ENCODE results near the gene TMC8.

TMC8 gene

DNA sequence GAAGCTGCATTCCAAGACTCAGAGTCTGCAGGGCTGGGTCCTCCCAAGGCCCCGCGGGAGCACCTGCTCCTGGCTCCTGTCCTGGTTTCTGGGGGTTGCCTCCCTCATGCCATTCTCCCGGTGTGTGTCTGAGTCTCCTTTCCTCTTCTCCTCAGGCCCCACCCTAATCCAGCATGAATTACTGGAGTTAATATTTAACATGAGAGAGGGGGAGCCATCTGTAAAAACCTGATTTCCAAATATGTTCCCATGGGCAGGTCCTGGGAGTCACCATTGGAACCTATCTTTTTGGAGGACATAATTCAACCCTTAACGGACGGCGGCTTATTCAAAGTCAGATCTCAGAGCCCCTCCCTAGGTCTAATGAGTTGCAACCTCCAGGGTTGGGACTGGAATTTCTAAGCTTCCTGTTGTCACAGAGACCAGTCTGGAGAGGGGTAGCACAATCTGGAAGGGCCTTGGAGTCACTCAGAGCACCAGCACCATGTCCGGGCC is 21.0 kb downstream of the TMC8 start:
- Histone ChIP-seq H3K4me3 (ENCODE audit: low read length, poor library complexity, severe bottlenecking) (no peak overlapping the region), H3K27me3 (ENCODE audit: insufficient read depth, low read length, poor library complexity, severe bottlenecking) (no peaks in the 10 kb centered on the region), H3K79me2 (ENCODE audit: insufficient read depth, low read length) (no peaks in the 10 kb centered on the region), H3K9me3 (ENCODE audit: insufficient read depth, low read depth, low read length) (no peaks in the 10 kb centered on the region), H3K4me2 (ENCODE audit: low read depth, low read length, poor library complexity, severe bottlenecking) (no peak overlapping the region), H3F3A (ENCODE audit: low read depth) (no peaks in the 10 kb centered on the region), H3K9ac (ENCODE audit: low read depth, low read length, poor library complexity, severe bottlenecking) (no peak overlapping the region), H3K36me3 (ENCODE audit: insufficient read depth, low read length) (no peaks in the 10 kb centered on the region), H4K20me1 (ENCODE audit: insufficient read depth, low read length, poor library complexity, severe bottlenecking) (no peaks in the 10 kb centered on the region), H3K4me1 (ENCODE audit: insufficient read depth, low read length, poor library complexity, severe bottlenecking) (no peaks in the 10 kb centered on the region), H3K9me2 (replicated peaks; ENCODE audit: low read depth, low read length) (no peaks in the 10 kb centered on the region), H2AFZ (ENCODE audit: low read length) (no peak overlapping the region)
- TF ChIP-seq EZH2phosphoT487 (IDR thresholded peaks at IDR 0.05; ENCODE audit: borderline replicate concordance) = no peak
- TF ChIP-seq, protein P1, sequence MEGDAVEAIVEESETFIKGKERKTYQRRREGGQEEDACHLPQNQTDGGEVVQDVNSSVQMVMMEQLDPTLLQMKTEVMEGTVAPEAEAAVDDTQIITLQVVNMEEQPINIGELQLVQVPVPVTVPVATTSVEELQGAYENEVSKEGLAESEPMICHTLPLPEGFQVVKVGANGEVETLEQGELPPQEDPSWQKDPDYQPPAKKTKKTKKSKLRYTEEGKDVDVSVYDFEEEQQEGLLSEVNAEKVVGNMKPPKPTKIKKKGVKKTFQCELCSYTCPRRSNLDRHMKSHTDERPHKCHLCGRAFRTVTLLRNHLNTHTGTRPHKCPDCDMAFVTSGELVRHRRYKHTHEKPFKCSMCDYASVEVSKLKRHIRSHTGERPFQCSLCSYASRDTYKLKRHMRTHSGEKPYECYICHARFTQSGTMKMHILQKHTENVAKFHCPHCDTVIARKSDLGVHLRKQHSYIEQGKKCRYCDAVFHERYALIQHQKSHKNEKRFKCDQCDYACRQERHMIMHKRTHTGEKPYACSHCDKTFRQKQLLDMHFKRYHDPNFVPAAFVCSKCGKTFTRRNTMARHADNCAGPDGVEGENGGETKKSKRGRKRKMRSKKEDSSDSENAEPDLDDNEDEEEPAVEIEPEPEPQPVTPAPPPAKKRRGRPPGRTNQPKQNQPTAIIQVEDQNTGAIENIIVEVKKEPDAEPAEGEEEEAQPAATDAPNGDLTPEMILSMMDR (conservative IDR thresholded peaks at IDR 0.05; ENCODE audit: low read length) = no peak

DNA sequence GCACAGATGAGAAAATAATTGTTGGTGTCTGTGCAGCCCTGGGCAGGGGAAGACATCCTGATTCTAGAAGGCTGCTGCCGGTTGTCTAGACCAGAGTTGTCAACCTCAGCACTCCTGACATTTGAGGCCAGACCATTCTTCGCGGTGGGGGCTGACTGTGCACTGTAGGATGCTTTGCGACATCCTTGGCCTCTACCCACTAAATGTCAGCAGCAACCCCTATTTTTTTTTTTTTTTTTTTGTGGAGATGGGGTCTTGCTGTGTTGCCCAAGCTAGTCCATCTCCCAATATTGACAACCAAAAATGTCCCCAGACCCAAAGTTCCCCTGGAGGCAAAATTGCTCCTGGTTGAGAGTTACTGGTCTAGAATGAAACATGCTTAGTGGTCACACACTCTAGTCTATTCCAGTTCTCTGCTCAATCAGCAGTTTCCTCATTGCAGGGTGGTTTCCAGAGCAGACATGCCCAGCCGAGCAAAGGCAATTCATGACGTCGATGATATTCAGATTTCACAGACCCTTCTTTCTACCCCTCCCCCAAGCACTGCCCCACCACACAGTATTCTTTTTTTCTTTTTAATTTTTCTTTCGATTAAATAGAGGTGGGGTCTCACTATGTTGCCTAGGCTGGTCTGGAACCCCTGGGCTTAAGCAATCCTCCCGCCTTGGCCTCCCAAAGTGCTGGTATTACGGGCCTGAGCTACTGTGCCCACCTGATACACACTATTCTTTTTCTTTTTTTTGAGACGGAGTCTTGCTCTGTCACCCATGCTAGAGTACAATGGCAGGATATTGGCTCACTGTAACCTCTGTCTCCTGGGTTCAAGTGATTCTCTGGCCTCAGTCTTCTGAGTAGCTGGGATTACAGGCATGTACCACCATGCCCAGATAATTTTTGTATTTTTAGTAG is 24.6 kb downstream of the TMC8 start:
- H3K27me3 ChIP-seq (ENCODE audit: insufficient read depth, low read length, poor library complexity, severe bottlenecking) = no peaks in the 10 kb centered on the region
- no peaks in the 10 kb centered on the region for H3K79me2 ChIP-seq (ENCODE audit: insufficient read depth, low read length)
- TF ChIP-seq, protein P1 (conservative IDR thresholded peaks at IDR 0.05; ENCODE audit: low read length) = no peak
- no peak for TF ChIP-seq EZH2phosphoT487 (IDR thresholded peaks at IDR 0.05; ENCODE audit: borderline replicate concordance)
- H2AFZ ChIP-seq (ENCODE audit: low read length) = no peak overlapping the region
- no peaks in the 10 kb centered on the region for H3K9me3 ChIP-seq (ENCODE audit: insufficient read depth, low read depth, low read length)
- no peaks in the 10 kb centered on the region for H3K4me1 ChIP-seq (ENCODE audit: insufficient read depth, low read length, poor library complexity, severe bottlenecking)
- no peaks in the 10 kb centered on the region for H3K36me3 ChIP-seq (ENCODE audit: insufficient read depth, low read length)
- H3K9me2 ChIP-seq (replicated peaks; ENCODE audit: low read depth, low read length) = no peaks in the 10 kb centered on the region
- H4K20me1 ChIP-seq (ENCODE audit: insufficient read depth, low read length, poor library complexity, severe bottlenecking) = no peaks in the 10 kb centered on the region
- H3K9ac ChIP-seq (ENCODE audit: low read depth, low read length, poor library complexity, severe bottlenecking) = no peak overlapping the region
- H3F3A ChIP-seq (ENCODE audit: low read depth) = no peaks in the 10 kb centered on the region
- H3K4me2 ChIP-seq (ENCODE audit: low read depth, low read length, poor library complexity, severe bottlenecking) = no peak overlapping the region
- H3K4me3 ChIP-seq (ENCODE audit: low read length, poor library complexity, severe bottlenecking) = no peak overlapping the region

DNA sequence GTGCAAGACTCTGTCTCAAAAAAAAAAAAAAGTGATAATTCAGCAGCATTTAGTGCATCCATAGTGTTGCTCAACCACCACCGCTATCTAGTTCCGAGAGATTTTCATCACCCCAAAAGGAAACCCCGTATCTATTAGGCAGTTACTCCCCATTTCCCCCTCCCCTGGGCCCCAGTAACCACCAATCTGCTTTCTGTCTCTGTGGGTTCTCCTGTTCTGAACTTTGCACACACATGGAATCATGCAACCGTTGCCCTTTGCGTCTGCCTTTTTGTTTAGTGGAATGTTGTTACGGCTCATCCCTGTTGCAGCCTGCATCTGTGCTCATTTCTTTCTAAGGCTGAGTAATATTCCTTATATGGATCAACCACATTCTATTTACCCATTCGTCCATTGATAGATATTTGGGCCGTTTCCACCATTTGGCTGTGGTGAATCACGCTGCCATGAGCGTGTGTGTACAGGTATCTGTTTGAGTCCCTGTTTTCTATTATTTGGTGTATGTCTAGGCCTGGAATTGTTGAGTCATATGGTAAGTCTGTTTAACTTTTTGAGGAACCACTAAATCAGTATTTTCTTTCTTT is 29.1 kb downstream of the TMC8 start:
- no peaks in the 10 kb centered on the region for H3K27me3 ChIP-seq (ENCODE audit: insufficient read depth, low read length, poor library complexity, severe bottlenecking)
- H3K9me3 ChIP-seq (ENCODE audit: insufficient read depth, low read depth, low read length) = no peaks in the 10 kb centered on the region
- no peaks in the 10 kb centered on the region for H3K36me3 ChIP-seq (ENCODE audit: insufficient read depth, low read length)
- no peaks in the 10 kb centered on the region for H3K4me1 ChIP-seq (ENCODE audit: insufficient read depth, low read length, poor library complexity, severe bottlenecking)
- no peak for TF ChIP-seq EZH2phosphoT487 (IDR thresholded peaks at IDR 0.05; ENCODE audit: borderline replicate concordance)
- TF ChIP-seq, protein P1 (conservative IDR thresholded peaks at IDR 0.05; ENCODE audit: low read length) = no peak
- no peaks in the 10 kb centered on the region for H3K79me2 ChIP-seq (ENCODE audit: insufficient read depth, low read length)
- no peaks in the 10 kb centered on the region for H3K9me2 ChIP-seq (replicated peaks; ENCODE audit: low read depth, low read length)
- H2AFZ ChIP-seq (ENCODE audit: low read length) = no peak overlapping the region
- no peak overlapping the region for H3K4me3 ChIP-seq (ENCODE audit: low read length, poor library complexity, severe bottlenecking)
- H3F3A ChIP-seq (ENCODE audit: low read depth) = no peaks in the 10 kb centered on the region
- no peak overlapping the region for H3K9ac ChIP-seq (ENCODE audit: low read depth, low read length, poor library complexity, severe bottlenecking)
- H4K20me1 ChIP-seq (ENCODE audit: insufficient read depth, low read length, poor library complexity, severe bottlenecking) = no peaks in the 10 kb centered on the region
- H3K4me2 ChIP-seq (ENCODE audit: low read depth, low read length, poor library complexity, severe bottlenecking) = no peak overlapping the region

Data from Loucy (cell line).